Fibroblast of skin of back (primary cell): ENCODE measurements around the gene IDNK.

Source experiments
- DNase-seq: peaks from one replicate; pipeline ENCODE4 v3.0.0-alpha.2; 2013

Gene IDNK

DNA sequence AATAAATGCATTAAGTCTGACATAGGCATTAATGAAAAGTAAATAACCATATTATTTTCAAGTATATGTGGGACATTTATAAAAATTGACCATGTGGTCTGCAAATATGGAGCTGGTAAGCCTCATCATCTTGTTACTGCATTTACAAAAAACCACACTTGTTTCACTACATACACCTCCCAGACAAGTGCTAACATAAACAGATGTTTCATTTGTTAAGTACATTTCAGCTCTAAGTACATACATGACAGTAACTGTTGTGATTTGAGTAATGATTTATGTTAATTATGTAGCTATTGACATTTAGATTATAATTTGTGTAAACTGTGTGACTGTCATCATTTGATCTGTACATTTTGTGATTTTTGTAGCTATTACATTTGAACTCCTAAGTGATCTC, 13.9 kb downstream of the IDNK start:
- no peak for DNase-seq

DNA sequence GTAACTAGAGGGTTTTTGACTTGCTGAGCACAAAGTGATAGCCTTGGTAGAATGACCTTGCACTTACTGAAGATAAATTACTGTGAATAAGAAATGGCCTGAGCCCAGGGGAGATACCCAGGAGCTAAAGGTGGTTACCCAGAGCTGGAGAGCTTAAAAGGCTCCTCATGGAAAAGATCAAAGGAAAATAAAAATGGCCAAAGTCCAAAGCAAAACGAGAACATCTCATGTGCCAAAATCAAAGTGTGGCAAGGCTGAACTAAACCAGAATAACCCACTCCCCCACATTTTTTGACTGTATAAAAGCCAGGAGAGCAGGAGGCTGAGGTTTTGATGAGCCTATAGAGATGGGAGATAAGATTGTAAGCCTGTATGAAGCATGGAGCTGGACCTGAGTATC, 14.4 kb downstream of the IDNK start:
- no peak for DNase-seq

DNA sequence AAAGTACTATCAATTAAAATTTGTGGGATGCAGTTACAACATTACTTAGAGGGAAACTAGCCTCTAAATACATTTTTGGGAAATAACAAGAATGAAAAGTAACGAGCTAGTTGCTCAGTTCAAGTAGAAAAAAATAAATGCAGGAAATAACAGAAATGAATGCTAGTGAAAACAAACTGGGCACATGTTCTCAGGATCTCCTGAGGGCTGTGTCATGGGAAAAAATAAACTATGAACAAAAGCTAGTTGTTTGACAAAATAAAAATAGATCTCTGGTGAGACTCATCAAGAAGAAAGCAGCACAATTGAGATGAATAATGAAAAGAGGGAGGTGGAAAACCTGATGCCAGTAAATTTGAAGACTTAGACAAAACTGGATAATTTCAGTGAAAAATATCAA, 16.3 kb downstream of the IDNK start:
- DNase-seq, result no peak

DNA sequence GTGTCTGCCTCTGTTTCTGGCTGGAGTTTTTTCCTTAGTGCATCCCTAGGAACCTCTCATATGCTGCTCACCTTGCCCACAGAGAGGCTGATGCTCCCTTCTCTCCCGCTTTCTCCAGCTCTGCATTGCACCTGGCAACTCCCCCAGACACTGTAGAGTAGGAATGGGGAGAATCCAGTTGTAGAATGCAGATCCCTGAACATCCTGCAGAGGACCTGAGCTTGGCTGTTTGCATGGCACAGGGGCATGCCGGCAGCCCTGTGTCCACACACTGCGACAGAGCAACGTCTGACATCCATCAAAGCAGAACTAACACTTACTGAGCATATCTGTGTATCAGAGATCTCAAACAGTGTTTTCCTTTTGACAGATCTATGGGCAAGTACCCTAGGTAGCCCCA, 19.9 kb downstream of the IDNK start:
- no peak for DNase-seq

DNA sequence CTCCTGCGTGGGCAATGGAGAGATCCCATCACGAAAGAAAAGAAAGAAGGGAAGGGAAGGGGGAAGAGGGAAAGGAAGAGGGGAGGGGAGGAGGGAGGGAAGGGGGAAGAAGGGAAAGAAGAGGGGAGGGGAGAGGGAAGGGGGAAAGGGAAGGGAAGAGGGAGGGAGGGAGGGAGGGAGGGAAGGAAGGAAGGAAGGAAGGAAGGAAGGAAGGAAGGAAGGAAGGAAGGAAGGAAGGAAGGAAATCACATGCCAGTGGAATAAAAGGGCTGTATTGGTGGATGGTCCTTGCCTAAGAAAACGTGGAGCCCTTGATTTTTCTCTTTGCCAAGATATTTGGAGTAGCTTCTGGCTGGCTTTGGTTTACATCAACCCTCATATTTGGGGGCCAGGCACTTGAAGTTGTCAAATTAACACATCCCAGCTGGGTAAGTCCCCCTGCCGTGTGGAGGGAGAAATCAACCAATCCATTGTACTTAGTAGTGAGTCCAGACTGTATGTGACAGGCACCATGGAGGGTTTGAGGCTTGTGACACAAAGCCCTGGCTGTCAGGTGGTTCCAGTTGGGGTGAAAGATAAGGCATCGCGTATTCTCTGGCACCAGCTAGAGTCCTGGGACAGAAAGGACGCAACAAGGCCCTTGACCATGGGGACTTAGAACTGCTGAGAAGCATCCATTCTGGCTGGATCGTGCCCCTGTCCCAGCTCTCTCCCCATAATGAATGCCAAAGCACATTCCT, 23.7 kb downstream of the IDNK start:
- DNase-seq, result no peak

DNA sequence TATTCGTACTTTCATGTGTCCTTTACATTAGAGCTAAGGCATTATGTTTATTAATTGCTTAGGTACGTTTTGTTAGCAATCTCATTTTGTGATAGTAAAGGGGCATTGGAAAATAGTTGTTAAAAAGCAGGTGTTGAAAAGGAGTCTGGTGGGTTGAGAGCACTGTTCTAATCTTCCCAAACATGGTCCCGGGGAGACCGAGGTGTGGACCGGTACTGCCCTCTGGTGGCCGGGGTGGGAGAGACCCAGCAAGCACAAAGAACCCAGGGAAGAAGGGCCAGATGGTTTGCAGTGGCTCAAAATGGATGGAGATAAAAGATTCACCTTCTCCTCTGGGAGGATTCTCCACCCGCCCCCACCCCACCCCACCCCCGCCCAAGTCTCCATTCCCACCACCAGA, 26.1 kb downstream of the IDNK start:
- DNase-seq, result peak; percentile 33

DNA sequence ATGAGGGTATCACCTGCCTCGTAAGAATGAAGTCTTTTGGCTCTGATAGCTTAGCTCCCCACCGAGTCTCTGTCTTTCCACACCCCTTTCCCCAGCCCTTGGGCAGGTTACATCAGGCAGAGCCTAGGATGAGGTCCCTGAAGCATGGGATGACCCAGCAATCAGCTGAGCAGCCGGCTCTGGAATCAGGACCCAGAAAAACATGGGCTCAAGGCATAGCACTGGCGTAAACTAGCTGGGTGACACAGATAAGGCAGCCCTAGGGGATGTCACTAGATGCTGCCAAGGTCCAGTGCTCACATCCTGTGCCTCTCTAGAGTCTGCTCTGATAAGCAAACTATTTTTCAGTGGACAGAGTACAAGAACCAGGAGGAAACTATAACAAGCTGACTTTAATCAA, 26.6 kb downstream of the IDNK start:
- DNase-seq, result no peak

DNA sequence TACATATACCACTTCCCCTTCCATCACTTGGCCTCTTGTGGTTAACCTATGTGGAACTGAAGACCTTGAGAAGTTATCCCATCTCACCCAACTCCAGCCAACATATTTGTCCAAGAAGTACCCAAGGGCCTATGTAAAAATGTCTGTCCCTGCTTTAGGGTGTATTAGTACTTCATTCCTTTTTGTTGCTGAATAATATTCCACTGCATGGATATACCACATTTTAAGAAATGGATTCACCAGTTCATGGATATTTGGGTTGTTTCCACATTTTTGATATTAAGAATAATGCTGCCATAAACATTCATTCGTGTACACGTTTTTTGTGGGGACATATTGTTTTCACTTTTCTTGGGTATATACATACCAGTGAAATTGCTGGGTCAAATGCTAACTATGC, 28.6 kb downstream of the IDNK start:
- DNase-seq, result no peak

DNA sequence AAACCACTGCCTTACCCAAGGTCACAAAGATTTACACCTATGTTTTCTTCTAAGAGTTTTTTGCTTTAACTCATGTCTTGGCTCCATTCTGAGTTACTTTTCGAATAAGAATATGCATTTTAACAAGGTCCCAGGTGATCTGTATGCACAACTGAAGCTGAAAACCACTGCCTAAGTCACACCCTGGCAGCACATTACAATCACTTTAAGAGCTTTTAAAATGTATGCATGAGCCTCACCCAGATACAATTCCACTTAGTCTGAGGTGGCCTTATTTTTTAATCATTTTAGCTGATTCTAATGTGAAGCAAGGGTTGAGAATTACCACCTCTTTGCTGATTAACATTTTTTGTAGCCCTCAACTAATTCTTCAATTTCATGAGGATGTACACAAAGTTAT, 29.5 kb downstream of the IDNK start:
- DNase-seq, result no peak

DNA sequence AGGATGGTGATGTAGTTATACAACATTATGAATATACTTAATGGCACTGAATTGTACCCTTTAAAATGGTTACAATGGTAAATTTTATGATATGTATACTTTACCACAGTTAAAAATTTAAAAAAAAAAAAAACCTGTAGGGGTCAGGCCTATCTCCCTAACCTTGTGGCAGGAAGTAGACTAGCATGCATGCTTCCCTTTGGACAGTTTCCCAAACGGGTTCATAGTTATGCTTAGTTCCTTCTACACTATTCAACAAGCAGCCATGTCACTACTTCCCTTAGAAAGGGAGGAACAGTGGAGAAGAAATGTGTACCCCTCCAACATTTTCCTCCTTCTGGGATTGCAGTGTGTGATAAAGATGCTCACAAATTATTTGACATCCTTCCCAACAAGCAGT, 32.5 kb downstream of the IDNK start:
- DNase-seq, result no peak

DNA sequence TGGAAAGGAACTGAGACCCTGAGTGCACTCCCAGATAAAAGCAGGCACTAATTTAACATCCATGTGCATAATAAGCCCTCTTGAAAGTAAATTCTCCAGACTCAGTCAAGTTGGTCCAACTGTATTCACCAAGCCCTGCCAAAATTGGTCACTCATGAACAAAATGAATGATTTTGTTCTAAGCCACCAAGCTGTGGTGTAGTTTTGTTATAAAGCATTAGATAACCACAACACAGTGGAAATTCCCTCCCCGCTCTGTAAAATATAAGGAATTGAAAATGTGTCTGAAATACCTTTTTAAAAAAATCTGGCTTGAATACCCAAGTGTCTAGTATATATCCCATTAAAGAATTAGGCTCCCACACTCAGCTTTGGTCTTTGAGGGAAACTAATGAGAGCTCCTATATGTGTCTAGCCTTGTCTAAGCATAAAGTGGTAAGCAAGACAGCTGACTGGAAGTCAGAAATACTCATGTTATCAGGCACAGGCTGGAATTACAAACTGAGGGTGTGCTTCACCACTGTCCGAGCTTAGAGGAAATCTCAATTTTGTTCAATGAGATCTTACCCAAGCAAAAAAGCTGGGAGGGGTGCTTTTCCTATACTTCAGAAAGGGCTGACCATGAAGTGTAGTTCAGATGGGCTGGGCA, 33.2 kb downstream of the IDNK start:
- no peak for DNase-seq

DNA sequence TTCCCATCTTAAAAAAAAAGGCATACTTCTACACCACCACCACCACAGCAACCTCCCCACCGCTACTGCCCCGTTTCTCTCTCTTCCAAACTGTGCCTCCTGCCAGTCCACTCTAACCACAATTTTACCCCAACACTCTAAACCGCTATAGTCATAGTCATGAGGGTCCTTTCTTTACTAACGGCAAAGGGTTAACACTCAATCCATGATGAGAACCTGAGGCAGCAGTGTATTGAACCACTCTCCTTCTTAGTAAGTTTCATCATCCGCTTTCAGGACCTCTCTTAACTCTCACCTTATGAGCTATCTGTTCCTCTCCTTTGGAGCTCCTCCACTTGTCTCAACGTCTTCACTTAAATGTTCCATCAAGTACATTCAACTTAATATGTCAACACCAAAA, 34.0 kb downstream of the IDNK start:
- DNase-seq, result no peak

DNA sequence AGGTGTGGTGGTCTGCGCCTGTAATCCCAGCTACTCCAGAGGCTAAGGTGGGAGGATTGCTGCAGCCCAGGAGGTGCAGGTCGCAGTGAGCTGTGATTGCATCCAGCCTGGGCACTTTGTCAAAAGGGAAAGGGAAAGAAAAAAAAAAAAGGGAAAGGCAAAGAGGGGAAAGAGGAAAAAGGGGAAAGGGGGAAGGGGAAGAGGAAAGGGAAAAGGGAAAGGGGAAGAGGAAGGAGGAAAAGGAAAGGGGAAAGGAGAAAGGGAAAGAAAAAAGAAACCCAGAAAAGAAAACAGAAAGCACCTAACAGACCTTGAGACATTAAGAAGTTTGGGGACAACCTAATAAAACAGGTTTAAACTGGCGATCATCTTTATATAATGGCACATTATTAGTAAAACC, 40.0 kb downstream of the IDNK start:
- DNase-seq, result no peak

DNA sequence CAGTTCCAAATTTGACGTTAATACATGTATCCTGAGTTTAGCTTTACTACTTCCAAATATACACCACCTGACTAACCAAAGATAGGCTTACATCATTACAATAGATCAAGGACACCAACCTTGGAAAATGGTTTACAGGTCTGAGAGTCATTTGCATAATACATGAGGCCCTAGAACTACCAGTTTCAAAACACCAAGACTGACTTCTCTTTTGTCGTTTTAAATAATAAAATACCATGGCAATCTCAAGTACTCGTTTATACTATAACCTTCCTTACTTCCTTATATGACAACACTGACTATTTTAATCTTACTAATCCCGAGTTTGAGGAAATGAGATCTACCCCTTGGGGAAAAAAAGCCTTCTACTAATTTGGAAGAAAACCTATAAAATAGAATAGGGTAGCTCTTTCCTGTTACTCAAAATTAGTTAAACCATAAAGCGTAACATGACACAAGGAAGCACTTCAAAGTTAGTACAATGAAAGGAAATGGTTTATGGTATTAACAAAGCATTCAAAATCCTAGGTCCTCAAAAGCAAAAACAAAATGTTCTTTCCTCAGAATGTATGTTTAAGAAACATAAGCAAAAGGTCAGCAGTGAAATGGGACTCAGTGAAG, 42.7 kb downstream of the IDNK start:
- DNase-seq, result no peak

DNA sequence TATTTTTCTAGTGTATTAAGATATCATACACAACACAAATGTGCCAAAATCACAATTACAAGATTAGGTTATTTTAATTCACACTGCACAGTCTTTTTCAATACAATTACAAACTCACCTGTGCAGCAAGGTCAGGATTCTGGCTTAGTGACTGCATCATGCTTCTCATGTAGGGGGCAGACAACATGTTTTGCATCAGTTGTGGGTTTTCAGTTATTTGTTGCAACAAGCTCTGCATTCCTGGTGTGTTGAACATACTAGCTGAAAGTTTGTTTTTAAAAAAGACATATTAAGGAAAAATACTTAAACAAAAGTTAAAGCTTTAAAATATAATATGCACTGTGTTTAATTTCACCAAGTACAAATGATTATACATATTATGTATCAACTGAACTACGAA, 46.1 kb downstream of the IDNK start:
- DNase-seq, result no peak

DNA sequence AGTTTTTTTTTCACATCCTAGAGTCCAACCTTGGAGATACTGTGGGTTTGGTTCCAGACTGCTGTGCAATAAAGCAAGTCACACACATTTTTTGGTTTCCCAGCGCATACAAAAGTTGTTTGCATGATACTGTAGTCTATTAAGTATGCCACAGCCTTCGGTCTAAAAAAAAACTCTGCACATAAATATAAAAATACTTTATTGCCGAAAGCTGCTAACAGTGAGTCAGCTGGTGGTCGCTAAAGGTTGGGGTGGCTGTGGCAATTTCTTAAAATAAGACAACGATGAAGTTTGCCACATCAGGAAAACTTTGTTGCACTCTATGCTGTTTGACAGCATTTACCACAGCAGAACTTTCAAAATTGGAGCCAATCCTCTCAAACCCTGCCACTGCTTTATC, 47.4 kb downstream of the IDNK start:
- DNase-seq, result peak; percentile 9

DNA sequence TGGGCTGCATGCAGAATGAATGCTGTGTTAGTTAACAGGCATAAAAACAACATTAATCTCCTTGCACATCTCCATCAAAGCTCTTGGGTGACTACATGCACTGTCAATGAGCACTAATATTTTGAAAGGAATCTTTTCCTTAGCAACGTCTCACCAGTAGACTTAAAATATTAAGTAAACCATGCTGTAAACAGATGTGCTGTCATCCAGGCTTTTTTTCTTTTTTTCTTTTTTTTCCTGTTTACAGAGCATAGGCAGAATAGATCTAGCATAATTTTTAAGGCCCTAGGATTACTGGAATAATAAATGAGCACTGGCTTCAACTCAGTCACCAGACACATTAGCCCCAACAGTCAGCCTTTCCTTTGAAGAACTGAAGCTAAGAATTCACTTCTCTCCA, 48.5 kb downstream of the IDNK start:
- DNase-seq, result no peak

DNA sequence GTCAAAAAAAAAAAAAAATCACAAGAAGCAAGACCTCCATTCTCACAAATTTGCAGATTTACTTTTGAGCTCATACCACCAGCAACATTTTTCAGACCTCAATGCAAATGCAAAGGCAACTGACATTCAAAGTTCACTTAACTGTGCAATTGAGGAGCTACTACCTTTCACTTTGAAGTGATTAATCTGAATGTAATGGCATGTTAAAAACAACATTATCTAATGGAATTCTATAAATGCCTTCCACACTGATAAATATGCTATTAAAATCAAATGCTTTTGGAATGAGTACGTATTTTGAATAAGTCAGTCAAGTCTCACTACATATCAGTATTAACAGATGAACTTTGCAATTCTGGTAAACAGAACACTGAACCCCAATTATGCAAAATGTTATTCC, 52.5 kb downstream of the IDNK start:
- DNase-seq, result peak; percentile 11

DNA sequence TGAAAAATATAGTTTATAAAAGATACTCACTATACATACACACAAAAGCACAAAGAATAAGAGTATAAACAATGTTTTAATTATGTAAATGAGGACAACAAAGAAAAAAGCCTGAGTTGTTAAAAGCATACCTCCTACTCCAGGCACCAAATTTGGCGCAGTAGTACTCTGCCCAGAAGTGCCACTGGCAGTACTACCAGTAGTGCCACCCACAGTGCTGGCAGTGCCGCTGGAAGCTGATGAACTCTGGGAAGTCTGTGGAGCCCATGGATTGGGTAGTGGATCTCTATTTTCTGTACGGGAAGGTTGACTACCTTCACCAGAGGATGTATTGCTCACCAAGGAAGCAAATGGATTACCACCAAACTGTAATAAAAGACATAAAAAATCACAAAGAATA, 54.7 kb downstream of the IDNK start:
- DNase-seq, result no peak

DNA sequence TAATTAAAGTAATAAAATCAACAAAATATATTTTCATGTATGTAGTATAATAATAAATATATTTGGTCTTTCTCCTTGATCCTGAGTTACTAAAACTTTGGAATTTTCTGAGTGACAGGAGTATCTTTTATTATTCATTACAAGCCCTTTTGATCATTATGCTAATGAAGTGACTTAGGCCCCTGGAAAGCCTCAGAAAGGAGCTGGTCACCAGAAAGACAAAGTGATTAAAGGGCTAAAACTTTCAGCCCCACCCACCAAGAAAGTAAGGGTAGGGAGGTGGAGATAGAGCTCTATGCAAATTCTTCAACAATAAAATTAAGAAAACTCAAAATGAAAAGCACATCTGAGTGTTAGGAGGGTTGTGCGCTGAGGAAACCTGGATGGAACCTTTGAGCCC, 57.3 kb downstream of the IDNK start:
- DNase-seq, result no peak

DNA sequence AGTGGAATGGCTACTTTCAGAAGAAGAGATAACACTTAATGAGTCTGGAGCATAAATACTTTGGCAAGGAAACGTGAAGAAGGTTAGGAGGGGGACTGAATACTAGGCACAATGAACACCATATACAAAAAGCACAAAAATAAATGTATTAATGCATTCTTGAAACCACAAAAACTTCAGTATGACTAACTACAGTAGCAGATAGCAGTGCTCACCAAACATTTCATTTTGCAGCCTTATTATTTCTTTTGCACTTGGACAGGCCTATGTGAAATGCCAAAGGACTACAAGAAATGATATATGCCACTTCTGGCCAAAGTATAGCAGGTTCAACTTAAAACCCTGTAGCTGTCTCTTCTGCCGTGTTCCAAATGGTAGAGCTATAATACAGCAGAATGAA, 58.5 kb downstream of the IDNK start:
- DNase-seq, result no peak

DNA sequence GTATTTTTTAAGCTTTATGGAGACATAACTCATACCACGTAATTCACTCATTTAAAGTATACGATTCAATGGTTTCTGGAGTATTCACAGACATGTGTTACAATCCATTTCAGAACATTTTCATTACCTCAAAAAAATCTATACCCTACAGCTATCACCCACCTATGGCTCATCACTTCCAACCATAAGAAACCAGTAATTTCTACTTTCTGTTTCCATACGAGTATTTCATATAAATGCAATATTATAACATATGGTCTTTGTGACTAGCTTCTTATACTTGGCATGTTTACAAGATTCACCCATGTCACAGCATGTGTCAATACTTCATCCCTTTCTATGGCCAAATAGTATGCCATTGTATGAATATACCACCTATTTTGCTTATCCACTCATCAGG, 66.0 kb downstream of the IDNK start:
- DNase-seq, result no peak

DNA sequence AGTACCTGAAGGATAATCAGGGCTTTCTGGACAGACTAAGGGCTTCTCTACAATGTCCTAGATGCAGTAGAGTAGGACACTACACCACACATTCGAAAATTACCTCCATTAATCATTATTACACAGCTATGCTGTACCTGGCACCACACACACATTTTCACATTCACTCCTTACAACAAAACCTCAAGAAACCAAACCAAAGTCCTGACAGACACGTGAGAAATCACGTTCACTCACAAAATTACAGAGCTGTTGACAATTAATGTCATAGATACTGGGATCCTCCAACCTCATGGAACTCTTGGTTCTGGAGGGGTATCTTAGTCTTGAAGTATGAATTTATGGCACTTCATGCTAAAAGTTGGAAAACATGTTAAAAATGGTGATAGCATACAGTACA, 68.5 kb downstream of the IDNK start:
- DNase-seq, result no peak
